ENCODE measurements around the gene FARS2.

GRCh38 chr6:5583528-5583927 is 322.2 kb downstream of the FARS2 start:
- no peak for TF ChIP-seq CTCF (IDR thresholded peaks at IDR 0.05; ENCODE audit: poor library complexity, severe bottlenecking)
- TF ChIP-seq, protein P1, sequence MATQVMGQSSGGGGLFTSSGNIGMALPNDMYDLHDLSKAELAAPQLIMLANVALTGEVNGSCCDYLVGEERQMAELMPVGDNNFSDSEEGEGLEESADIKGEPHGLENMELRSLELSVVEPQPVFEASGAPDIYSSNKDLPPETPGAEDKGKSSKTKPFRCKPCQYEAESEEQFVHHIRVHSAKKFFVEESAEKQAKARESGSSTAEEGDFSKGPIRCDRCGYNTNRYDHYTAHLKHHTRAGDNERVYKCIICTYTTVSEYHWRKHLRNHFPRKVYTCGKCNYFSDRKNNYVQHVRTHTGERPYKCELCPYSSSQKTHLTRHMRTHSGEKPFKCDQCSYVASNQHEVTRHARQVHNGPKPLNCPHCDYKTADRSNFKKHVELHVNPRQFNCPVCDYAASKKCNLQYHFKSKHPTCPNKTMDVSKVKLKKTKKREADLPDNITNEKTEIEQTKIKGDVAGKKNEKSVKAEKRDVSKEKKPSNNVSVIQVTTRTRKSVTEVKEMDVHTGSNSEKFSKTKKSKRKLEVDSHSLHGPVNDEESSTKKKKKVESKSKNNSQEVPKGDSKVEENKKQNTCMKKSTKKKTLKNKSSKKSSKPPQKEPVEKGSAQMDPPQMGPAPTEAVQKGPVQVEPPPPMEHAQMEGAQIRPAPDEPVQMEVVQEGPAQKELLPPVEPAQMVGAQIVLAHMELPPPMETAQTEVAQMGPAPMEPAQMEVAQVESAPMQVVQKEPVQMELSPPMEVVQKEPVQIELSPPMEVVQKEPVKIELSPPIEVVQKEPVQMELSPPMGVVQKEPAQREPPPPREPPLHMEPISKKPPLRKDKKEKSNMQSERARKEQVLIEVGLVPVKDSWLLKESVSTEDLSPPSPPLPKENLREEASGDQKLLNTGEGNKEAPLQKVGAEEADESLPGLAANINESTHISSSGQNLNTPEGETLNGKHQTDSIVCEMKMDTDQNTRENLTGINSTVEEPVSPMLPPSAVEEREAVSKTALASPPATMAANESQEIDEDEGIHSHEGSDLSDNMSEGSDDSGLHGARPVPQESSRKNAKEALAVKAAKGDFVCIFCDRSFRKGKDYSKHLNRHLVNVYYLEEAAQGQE (IDR thresholded peaks at IDR 0.05; ENCODE audit: borderline replicate concordance): no peak
- no peak for TF ChIP-seq RAD21 (conservative IDR thresholded peaks at IDR 0.05)
- no peak for TF ChIP-seq EZH2 (IDR thresholded peaks at IDR 0.05; ENCODE audit: borderline replicate concordance, insufficient read depth, low read length, poor library complexity, severe bottlenecking)
